Loucy (cell line): Measurements from ENCODE around the gene PCDH10.

Experiments
- CTCF ChIP-seq: fragments of 200-600 bp; sonication (generic); conservative IDR thresholded peaks from 2 replicates; pipeline ENCODE4 v1.5.1; 2014; ENCODE audit warnings: mild to moderate bottlenecking, antibody characterized with exemption, low read length
- EZH2phosphoT487 ChIP-seq: fragments of 200-600 bp; IDR thresholded peaks from 2 replicates; pipeline ENCODE4 v1.6.1; 2018; ENCODE audit warnings: antibody characterized with exemption, mild to moderate bottlenecking, moderate library complexity, borderline replicate concordance

- TF ChIP-seq CTCF = no peak
- TF ChIP-seq EZH2phosphoT487 = no peak
Observed at GRCh38 chr4:133124746-133125145, 24.3 kb upstream of the PCDH10 start.
